Suprapubic skin (tissue), 3 donors: ENCODE data around the gene RNF175.

ENCODE experiments used
- POLR2AphosphoS5 ChIP-seq, 3 donors: sonication (generic); formaldehyde crosslinking; IDR thresholded peaks; one replicate each; pipeline ENCODE4 v1.6.1; 2017; ENCODE audit warnings: antibody characterized with exemption in 3 of 3
- TF ChIP-seq, protein P1 (sequence below), 2 donors: fragments of 200-600 bp in 1 of 2; fragments of 450-650 bp in 1 of 2; sonication (generic) in 1 of 2; IDR thresholded peaks; one replicate each; pipeline ENCODE4 v1.5.1; 2016 to 2019; ENCODE audit warnings: antibody characterized with exemption in 2 of 2, mild to moderate bottlenecking in 1 of 2, moderate library complexity in 1 of 2

DNA sequence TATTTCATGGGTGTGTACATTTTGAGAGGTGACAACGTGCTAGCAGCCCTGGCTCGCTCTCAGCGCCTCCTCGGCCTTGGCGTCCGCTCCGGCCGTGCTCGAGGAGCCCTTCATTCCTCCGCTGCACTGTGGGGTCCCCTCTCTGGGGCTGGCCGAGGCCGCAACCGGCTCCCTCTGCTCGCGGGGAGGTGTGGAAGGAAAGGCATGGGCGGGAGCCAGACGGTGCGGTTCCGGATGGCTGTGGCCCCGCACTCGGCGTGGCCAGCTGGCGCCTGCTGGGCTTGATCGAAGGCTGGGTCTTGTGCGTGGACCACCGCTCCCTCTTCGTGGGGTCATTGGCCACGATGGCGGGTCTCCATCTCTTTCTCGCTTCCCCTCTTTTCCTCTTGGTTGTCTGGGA is 46.2 kb upstream of the RNF175 start:
- TF ChIP-seq, protein P1, sequence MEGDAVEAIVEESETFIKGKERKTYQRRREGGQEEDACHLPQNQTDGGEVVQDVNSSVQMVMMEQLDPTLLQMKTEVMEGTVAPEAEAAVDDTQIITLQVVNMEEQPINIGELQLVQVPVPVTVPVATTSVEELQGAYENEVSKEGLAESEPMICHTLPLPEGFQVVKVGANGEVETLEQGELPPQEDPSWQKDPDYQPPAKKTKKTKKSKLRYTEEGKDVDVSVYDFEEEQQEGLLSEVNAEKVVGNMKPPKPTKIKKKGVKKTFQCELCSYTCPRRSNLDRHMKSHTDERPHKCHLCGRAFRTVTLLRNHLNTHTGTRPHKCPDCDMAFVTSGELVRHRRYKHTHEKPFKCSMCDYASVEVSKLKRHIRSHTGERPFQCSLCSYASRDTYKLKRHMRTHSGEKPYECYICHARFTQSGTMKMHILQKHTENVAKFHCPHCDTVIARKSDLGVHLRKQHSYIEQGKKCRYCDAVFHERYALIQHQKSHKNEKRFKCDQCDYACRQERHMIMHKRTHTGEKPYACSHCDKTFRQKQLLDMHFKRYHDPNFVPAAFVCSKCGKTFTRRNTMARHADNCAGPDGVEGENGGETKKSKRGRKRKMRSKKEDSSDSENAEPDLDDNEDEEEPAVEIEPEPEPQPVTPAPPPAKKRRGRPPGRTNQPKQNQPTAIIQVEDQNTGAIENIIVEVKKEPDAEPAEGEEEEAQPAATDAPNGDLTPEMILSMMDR (IDR thresholded peaks at IDR 0.05), result no peak
- TF ChIP-seq POLR2AphosphoS5 (IDR thresholded peaks at IDR 0.05), result no peak
